Measurements from ENCODE around the gene ITGB5.

- TF ChIP-seq CTCF (IDR thresholded peaks at IDR 0.05) (no peak), POLR2AphosphoS5 (IDR thresholded peaks at IDR 0.05; ENCODE audit: insufficient read depth in 1 of 2, low read depth in 1 of 2) (no peak), POLR2A (IDR thresholded peaks at IDR 0.05) (no peak)
Observed at GRCh38 chr3:124773351-124774326, 113.5 kb downstream of the ITGB5 start.
